ENCODE data around the gene VCL. TPM values are rescaled to one million over a fixed set of nuclear protein-coding genes. Genes with fewer than 3 reads are reported as not detected.

The VCL gene
- total RNA-seq, 4 donors from 2014 or later: 64.1 to 113 (median 73.4) TPM

GRCh38 chr10:74107391-74107790, 109.5 kb downstream of the VCL start:
- no peak for TF ChIP-seq CTCF (IDR thresholded peaks at IDR 0.05; ENCODE audit: low read depth)

- TF ChIP-seq CTCF (IDR thresholded peaks at IDR 0.05; ENCODE audit: low read depth): no peak
These were observed 111.5 kb downstream of the VCL start for GRCh38 chr10:74109452-74109851.

- no peak for TF ChIP-seq CTCF (IDR thresholded peaks at IDR 0.05; ENCODE audit: low read depth)
These were observed 112.2 kb downstream of the VCL start for GRCh38 chr10:74110120-74110519.

- no peak for TF ChIP-seq CTCF (IDR thresholded peaks at IDR 0.05; ENCODE audit: low read depth)
These were observed 113.9 kb downstream of the VCL start for GRCh38 chr10:74111799-74112198.

- no peak for TF ChIP-seq CTCF (IDR thresholded peaks at IDR 0.05; ENCODE audit: low read depth)
These were observed 115.6 kb downstream of the VCL start for GRCh38 chr10:74113546-74113945.

GRCh38 chr10:74114041-74114448, 116.1 kb downstream of the VCL start:
- TF ChIP-seq CTCF (IDR thresholded peaks at IDR 0.05; ENCODE audit: low read depth): no peak

- TF ChIP-seq CTCF (IDR thresholded peaks at IDR 0.05; ENCODE audit: low read depth): no peak
These were observed 119.8 kb downstream of the VCL start for GRCh38 chr10:74117738-74118137.

Data from subcutaneous adipose tissue (tissue), 4 donors.